Measurements from ENCODE around the gene GNG13.
"Not testable (repeated sequence)": the region's sequence is repeated elsewhere in the genome, so short reads cannot be mapped to it uniquely, and the experiment has no call there.

Gene GNG13

GRCh38 chr16:799948-800833 is at the start of gene GNG13:
Gene GNG13, minus strand, starts transcription at chr16:800734. Its CDS starts 1,657 bp downstream, at chr16:799077.
- no peak for DNase-seq

DNA sequence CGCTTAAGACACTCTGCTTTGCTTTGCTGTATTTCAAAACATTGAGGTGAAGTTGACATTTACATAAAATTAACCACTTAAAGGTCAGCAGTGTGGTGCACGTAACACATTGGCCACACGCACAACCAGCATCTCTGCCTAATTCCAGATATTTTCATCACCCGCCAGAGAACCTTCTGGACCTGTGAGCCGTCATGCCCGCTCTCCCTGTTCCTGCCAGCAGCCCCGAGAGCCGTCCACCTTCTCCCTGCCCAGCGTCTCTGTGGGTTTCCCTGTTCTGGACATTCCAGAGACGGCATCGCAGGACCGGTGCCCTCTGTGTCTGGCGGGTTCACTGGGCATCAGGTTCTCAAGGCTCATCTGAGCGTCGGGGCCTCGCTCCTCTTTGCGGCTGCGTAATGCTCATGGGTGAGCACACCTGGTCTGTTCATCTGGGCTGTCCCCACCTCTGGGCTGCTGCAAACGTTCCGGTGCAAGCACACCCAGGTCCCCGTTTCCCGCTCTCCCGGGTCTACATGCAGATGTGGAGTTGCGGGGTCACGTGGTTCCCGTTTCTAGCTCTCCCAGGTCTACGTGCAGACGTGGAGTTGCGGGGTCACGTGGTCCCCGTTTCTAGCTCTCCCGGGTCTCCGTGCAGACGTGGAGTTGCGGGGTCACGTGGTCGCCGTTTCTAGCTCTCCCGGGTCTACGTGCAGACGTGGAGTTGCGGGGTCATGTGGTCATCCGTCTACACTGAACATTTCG is 48.1 kb upstream of the GNG13 start:
- DNase-seq = no peak

DNA sequence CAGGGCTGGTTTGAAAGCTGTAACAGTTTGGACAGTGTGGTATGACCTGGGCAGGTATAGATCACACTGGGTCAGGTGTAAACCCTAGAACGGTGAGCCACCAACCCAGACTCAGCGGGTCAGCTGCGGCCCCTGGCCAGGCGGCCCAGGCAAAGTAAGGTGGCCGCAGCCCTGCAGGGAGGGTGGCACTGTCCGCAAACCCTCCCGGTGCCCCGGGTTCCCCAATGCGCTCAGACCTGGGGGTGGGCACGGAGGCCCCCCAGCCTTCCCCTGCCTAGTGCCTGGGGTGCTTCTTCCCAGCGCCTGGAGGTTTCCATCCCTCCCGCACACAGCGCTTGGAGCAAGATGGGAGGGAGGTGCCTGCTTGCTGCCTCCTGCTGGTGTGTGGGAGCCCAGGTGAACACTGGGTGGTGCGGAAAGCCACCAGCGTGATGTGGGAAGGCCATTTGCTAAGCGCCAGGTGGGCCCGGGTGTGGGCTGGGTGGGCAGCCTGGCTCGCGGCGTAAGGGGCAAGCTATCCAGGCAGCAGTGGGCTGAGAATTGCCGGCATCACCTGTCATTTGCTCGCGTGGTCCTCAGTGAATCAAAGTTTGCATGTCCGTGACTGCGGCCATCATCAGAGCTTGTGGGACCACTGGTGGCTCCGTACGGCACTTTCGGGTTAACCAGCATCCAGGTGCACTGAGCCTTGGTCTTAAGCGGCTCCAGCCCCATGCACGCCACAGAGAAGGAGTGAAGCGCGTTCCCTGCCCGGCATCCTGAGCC is 47.3 kb upstream of the GNG13 start:
- no peak for DNase-seq

GRCh38 chr16:847151-847550 is 46.6 kb upstream of the GNG13 start:
- no peak for DNase-seq

DNA sequence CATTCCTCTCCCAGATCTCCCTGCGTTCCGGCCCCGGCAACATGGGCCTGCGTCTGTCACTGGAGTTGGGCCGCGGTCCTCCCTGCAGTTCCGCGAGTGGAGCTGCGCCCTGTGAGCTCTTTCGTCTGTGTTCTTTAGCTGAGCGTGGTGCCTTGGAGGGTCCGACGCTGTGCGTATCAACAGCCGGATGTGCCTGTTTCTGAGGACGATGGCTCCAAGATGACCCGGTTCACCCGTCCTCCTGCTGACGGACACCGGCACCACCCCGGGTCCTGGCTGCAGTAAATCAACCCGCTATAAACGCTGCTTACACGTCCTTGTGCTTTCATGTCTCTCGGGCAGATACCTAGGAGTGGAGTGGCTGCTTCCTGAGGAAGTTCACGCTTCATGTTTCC is 44.8 kb upstream of the GNG13 start:
- no peak for DNase-seq

- DNase-seq = no peak
Observed at GRCh38 chr16:844638-845350, 44.3 kb upstream of the GNG13 start.

GRCh38 chr16:843771-844170 is 43.2 kb upstream of the GNG13 start:
- no peak for DNase-seq

DNA sequence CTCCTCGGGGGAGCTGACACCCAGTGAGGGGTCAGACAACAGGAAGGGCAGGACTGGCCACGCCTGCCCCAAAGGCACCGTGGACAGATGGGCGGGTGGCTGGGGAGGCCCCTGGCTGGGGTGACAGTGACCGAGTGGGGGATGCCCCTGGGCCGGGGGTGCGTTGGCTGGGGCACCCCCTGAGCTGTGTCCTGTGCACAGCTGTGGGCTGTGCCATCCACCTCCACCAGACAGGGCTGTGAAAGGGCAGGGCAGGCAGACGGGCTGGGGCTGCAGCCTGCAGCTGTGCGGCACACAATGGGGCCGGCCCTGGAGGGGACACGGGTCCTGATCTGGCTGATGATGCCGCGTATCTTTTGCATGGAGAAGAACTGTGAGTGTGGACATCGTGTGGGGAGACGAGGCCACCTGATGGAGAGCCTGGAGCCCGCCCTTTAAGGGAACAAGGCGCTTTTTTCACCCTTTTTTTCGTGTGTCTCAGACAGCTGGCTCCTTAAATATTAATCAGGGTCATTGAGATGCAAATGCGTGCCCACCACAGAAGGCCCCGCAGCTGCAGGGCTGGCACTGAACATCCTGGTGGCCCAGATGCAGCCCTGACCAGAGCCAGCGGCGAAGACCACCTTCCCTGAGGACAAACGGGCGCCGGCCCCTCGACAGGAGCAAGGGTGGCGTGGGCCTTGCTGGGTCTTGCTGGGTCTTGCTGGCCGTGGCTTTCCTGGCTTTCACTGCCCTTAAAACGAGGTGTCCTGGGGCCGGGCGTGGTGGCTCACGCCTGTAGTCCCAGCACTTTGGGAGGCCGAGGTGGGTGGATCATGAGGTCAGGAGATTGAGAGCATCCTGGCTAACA is 42.4 kb upstream of the GNG13 start:
- no peak for DNase-seq

DNA sequence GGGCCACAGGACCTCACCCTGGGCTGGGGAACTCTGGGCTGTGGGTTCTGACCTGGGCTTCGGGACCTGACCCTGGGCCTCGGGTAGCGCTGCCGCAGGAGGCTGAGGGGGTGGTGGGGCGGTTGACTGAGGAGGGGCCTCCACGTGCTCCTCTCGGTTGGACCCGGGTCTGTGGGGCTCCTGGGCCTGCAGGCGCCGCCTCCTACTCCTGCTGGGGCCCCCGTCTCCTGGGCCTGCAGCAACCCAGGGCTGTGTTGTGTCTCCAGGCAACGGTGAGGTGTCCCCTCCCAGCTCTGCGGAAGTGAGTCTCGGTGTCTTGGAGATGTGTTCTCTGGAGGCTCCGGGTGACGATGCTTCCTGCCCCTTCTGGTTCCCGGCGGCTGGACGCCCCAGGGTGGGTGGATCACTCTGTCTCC is 41.5 kb upstream of the GNG13 start:
- no peak for DNase-seq

- no peak for DNase-seq
Observed at GRCh38 chr16:841455-842060, 41.0 kb upstream of the GNG13 start.

DNA sequence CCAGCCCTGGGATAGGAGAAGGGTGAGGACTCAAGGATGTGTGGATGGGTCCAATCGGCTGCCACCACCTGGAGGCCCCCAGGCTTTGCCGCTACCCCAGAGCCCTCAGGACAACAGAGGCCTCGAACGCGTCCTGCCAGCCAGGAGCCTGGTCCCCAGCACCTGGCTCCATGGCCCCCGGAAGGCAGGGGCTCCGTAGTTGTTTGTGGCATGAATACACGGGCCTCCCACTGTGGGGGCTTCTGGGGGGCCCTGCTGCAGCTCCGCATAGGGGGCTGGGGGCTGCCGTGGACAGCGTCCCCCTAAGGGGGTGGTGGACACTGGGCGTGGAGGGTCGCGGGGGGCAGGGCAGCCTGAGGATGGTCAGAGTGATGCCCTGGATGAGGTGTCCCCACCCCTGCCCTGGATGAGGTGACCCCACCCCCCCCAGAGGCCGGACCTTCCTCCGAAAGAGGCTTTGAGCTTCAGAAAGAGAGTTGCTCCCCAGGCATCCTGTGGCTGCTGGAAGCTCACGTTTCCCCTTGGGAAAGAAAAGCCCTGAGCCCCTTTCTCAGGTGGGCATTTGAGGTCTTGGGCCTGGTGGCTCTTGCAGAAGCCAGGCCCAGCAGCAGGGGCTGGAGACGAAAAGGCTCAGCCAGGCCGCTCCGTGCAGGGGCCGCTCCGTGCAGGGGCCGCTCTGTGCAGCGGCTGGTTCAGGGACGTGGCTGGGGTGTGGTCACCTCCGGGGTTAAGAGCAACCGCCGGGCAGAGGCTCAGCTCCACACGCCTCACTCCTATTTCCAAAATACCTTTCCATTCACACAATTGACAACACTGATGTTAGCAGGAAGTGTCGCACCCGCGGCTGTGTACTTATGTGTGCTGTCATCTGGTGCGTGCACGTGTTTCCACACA is 40.3 kb upstream of the GNG13 start:
- no peak for DNase-seq

DNA sequence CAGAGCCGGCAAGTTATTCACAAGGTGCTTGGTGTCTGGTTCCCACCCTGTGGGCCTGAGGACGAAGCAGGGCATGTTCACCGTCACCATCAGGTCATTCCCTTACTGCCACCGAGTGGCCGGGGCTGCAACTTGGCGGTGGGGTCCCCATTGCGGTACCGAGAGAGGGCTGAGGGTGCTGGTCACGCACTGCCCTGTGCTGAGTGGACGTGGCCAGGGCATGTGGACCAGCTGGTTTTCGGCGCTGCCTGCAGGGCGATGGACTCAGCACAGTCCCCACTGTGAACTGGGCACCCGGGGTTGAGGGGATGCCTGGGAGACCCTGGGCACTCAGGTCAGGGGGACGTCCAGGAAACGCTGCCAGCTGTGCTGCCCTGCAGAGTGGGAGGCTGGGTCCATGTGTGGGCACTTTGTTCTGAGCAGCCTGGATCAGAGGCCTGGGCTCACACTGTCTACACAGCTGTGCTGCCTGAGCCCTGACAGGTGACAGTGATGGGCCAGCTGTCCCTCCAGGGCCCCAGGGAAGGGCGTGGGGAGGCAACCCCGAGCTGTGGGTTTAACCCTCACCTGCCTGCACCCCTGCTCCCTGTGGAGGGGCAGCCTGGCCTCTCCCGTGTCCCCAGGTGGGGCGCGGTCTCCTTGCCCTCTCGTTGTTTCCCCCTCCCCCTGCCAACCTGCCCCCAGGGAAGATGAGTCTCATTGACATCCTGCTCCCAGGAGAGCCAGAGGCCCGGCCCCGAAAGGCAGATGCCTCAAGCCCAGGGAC is 39.3 kb upstream of the GNG13 start:
- DNase-seq = no peak

GRCh38 chr16:838741-839140 is 38.2 kb upstream of the GNG13 start:
- DNase-seq = no peak

- not testable (repeated sequence) for DNase-seq
Observed at GRCh38 chr16:836822-837221, 36.3 kb upstream of the GNG13 start.

DNA sequence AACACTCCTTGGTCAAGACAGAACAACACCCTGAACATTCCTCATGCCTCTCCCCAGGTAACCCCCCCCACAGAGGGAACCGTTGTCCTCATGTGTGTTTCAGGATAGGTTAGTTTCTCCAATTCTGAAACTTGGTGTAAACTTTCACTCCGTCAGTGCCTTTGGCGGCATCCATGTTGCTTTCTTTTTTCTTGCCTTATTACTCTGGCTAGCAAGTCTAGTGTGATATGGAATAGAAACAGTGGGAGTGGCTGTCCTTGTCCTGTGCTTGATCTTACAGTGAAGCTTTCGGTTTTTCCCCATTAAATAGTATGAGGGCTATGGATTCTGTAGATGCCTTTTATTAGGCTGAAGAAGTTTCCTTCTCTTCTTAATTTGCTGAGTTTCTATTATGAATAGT is 35.7 kb upstream of the GNG13 start:
- no peak for DNase-seq

DNA sequence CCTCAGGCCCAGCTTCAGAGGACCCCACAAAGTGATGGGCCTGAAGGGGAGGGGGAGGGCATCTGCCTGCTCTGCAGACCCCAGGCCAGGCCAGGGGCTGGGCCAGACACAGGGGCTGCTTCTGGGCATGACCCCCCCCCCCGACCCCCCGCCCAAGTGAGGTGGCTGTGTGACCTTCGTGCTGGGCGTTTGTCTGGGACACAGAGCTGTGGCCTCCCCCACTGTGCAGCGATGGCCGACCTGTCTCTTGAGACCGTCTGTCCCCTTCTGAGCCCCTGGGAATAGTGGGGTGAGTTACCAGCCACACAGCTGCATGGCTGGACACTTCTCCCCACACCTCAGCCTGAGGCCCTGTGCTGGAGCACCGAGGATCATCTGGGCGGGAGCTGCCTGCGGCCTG is 34.8 kb upstream of the GNG13 start:
- DNase-seq = no peak

- no peak for DNase-seq
Observed at GRCh38 chr16:833411-833810, 32.9 kb upstream of the GNG13 start.

DNA sequence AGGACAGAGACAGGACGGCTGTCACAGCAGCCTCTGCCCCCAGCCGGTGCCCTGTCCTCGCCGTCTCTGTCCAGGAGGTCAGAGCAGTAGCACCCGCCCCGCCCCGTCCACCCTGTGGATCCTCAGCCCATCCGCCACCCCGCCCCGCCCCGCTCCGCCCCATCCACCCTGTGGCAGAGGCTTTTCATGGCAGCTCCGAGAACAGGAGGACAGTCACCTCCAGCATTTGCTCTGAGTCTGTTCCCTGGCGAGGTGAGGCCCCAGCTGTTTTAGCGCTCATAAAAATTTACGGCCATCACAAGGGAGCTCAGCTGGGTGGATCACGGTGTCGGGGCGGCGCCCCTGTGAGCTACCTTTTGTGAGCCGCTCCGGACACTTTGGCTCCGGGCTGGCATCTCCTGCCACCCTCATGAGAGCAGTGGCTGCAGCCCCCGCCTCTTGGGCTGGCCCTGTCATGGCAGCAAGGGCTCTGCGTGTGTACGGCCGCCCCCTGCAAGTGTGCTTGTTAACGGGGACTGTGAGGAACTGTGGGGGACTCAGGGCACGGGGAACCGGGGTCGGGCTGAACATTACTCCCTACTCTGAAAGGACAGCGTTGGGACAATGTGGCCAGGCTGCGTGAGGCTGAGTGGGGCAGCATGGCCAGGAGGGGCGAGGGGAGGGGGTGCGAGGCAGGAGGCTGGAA is 32.3 kb upstream of the GNG13 start:
- DNase-seq = no peak

Measured in CD4-positive, alpha-beta T cell treated with Interleukin-21 for 1 hour (primary cell).